ENCODE data around the gene DCXR. TPM values are rescaled to one million over a fixed set of nuclear protein-coding genes. Genes with fewer than 3 reads are reported as not detected.

The DCXR gene
- total RNA-seq, 1 donor from 2014 or later: 219 TPM

DNA sequence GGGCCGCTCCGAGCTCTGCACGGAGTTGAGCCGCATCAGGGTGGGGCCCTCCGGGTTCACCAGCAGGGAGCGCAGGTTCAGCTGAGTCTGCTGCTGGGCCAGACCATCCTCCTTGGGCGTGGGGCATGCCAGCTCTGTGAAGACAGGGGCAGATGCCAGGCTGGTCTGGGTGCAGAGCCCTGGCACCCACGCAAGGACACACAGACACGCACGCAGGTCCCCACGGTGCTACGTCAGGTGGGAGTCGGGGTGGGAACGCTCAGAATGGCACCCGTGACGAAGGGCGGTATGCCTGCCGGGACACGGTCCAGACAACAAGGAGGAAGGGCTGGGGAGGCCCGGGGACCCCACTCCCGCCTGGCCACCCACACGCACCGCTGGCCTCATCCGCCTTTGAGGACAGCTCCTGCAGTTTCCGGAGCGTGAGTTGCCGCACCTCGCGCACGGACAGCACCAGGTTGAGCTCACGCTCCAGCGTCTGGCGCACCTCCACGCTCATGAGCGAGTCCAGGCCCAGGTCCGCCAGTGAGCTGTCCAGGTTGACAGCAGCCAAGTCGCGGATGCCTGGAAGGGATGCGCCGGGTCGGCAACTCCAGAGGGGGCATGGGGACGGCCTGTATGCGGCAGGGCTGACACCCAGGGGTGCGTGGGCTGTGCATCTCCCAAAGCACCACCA lies 43.4 kb upstream of the DCXR start:
- no peaks in the 10 kb centered on the region for H3K9me3 ChIP-seq (replicated peaks)
- DNase-seq: no peak
- H3K4me3 ChIP-seq: no peak overlapping the region
- peaks cover 68% of the 10 kb centered on the region for H3K36me3 ChIP-seq
- intact Hi-C loops (cut with micrococcal nuclease): no loop called here
- TF ChIP-seq, protein P1, sequence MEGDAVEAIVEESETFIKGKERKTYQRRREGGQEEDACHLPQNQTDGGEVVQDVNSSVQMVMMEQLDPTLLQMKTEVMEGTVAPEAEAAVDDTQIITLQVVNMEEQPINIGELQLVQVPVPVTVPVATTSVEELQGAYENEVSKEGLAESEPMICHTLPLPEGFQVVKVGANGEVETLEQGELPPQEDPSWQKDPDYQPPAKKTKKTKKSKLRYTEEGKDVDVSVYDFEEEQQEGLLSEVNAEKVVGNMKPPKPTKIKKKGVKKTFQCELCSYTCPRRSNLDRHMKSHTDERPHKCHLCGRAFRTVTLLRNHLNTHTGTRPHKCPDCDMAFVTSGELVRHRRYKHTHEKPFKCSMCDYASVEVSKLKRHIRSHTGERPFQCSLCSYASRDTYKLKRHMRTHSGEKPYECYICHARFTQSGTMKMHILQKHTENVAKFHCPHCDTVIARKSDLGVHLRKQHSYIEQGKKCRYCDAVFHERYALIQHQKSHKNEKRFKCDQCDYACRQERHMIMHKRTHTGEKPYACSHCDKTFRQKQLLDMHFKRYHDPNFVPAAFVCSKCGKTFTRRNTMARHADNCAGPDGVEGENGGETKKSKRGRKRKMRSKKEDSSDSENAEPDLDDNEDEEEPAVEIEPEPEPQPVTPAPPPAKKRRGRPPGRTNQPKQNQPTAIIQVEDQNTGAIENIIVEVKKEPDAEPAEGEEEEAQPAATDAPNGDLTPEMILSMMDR (IDR thresholded peaks at IDR 0.05; ENCODE audit: borderline replicate concordance): no peak
- H3K27ac ChIP-seq (replicated peaks): no peak overlapping the region
- no peaks in the 10 kb centered on the region for H3K27me3 ChIP-seq (ENCODE audit: low read depth)
- H3K4me1 ChIP-seq: no peaks in the 10 kb centered on the region

DNA sequence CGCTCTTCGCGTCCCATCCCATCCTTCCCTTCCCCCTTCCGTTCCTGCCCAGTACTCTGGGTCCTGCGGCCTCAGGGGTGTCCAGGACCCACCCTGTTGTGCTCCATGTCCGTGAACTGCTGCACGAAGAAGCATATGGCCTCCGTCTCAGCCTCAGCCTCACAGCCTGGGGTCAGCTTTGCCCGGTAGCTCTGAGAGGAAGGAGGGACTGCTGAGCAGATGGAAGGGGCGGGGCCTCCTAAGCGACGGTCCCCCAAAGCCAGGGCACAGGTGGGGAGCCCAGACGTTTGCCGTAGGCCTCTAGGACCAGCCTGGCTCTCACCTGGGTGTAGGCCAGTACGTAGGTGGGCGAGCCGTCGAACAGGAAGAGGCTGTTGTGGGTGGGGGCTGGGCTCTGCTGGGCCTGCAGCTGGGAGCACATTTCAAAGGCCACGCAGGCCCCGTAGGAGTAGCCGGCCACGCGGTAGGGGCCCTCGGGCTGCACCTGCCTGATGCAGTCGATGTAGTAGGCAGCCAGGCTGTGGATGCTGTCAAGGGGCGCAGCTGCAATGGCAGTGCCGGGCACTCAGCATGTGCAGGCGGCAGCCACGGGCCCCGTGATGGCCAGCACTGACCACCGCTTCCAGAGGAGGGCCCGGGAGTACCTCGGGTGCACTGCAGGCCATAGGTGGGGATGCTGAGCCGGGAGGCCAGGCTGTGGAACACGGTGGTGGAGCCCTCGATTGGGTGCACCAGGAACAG lies 42.7 kb upstream of the DCXR start:
- TF ChIP-seq, protein P1 (IDR thresholded peaks at IDR 0.05; ENCODE audit: borderline replicate concordance): no peak
- peaks cover 61% of the 10 kb centered on the region for H3K36me3 ChIP-seq
- no peaks in the 10 kb centered on the region for H3K4me1 ChIP-seq
- H3K4me3 ChIP-seq: no peak overlapping the region
- H3K27ac ChIP-seq (replicated peaks): no peak overlapping the region
- intact Hi-C loops (cut with micrococcal nuclease): no loop called here
- H3K9me3 ChIP-seq (replicated peaks): no peaks in the 10 kb centered on the region
- DNase-seq: no peak
- H3K27me3 ChIP-seq (ENCODE audit: low read depth): no peaks in the 10 kb centered on the region

DNA sequence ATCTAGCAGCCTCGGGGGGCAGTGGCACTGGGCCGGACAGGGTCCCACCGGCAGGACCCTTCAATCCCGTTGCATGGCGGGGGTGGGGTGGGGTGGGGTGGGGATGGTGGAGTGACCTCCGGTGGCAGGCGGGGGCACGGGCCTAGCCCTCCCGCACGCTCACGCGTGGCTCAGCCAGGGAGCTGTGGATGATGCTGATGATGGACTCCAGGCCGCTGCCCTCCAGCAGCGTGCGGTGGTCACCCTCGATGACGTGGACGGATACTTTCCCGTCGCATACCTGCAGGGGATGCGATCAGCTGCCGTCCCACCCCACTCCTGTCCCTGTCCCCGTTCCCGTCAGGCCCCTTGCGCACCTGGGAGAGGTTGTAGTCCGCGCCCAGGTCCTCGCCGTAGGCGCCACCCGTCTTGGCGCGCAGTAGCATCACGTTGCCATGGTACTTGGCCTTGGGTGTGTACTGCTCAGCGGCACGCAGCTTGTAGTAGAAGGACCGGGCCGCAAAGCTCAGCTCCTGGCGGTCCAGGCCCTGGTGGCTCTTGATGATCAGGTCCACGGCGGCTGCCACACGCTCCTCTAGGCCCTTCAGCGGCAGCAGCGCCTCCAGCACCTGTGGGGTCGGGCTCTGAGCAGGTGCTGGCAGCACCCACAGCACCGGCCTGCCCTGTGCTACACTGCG lies 41.6 kb upstream of the DCXR start:
- Histone ChIP-seq H3K4me1 (no peaks in the 10 kb centered on the region), H3K27ac (replicated peaks) (no peak overlapping the region), H3K4me3 (no peak overlapping the region), H3K9me3 (replicated peaks) (no peaks in the 10 kb centered on the region), H3K36me3 (peaks cover 50% of the 10 kb centered on the region), H3K27me3 (ENCODE audit: low read depth) (no peaks in the 10 kb centered on the region)
- no peak for DNase-seq
- TF ChIP-seq, protein P1 (IDR thresholded peaks at IDR 0.05; ENCODE audit: borderline replicate concordance): no peak
- intact Hi-C loops (cut with micrococcal nuclease): no loop called here

DNA sequence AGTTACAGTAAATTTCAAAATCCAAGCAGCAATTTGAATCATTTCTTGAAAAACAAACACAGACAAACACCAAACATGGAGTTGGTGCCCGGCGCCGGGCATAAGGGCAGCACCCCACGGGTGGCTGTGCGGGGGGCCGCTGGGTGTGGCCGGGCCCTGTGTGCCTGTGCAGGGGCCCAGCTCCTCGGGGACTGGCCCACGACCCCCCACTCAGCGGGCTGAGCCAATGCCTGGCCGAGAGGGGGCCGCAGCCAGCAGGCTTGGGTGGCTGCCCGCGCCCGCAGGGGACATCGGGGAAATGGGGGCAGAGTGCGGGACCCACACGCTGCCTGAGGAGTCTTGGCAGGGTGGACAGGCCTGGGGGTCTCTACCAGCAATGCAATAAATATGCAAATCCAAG lies 40.9 kb upstream of the DCXR start:
- DNase-seq: no peak
- Histone ChIP-seq H3K4me3 (no peak overlapping the region), H3K27ac (replicated peaks) (no peak overlapping the region), H3K9me3 (replicated peaks) (no peaks in the 10 kb centered on the region), H3K27me3 (ENCODE audit: low read depth) (no peaks in the 10 kb centered on the region), H3K4me1 (no peaks in the 10 kb centered on the region), H3K36me3 (peaks cover 43% of the 10 kb centered on the region)
- TF ChIP-seq, protein P1 (IDR thresholded peaks at IDR 0.05; ENCODE audit: borderline replicate concordance): no peak
- intact Hi-C loops (cut with micrococcal nuclease): no loop called here

DNA sequence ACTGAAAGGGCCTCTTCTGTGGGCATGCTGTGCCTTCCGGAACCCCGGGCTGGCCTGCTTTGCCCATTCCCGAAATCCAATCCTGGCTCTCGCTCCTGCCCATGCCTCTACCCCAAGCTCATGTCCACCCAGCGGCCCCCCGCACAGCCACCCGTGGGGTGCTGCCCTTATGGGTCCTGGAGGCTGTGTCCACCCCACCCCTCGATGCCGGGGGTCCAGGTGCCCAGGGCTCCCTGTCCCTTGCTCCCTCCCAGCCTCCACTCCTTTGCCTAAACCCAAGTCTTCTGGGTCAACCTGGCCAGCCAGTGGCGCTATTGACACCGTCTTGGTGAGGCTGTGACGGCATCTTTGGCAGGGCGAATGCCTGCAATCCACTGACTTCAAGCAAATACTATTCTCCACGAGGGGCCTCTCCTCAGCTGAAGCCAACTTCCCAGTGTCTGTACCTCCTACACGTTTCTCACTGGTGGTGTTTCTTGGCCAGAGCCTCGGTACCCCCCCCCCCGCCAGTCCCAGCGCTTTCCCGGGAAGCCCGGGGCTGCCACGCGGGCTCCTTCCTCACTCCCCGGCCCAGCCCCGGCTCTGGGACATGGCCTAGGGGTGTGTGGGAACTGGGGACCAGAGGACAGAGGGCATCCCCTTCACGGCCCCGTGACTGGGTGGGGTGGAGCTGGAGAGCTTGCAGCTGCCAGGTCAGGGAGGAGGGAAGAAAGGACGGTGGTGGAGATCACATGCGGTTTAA lies 40.3 kb upstream of the DCXR start:
- H3K27ac ChIP-seq (replicated peaks): no peak overlapping the region
- no peak for DNase-seq
- H3K4me1 ChIP-seq: no peaks in the 10 kb centered on the region
- no peak overlapping the region for H3K4me3 ChIP-seq
- no peaks in the 10 kb centered on the region for H3K9me3 ChIP-seq (replicated peaks)
- no peaks in the 10 kb centered on the region for H3K27me3 ChIP-seq (ENCODE audit: low read depth)
- H3K36me3 ChIP-seq: peaks cover 37% of the 10 kb centered on the region
- intact Hi-C loops (cut with micrococcal nuclease): no loop called here
- TF ChIP-seq, protein P1 (IDR thresholded peaks at IDR 0.05; ENCODE audit: borderline replicate concordance): no peak

Data from left ventricle myocardium inferior (tissue), 1 donor.